ENCODE measurements around the gene PCDHB16. TPM values are rescaled to one million over a fixed set of nuclear protein-coding genes. Genes with fewer than 3 reads are reported as not detected.
"Not testable (repeated sequence)": the region's sequence is repeated elsewhere in the genome, so short reads cannot be mapped to it uniquely, and the experiment has no call there.

The PCDHB16 gene
- total RNA-seq, 1 experiment from 2014 or later: 0.04 TPM

- Histone ChIP-seq H3K36me3 (ENCODE audit: insufficient read depth, low read length) (no peaks in the 10 kb centered on the region), H3K9me3 (ENCODE audit: low read length) (peaks cover 9% of the 10 kb centered on the region; the same call in 1 of the 2 replicates), H3K79me2 (ENCODE audit: low read length) (no peaks in the 10 kb centered on the region), H3K4me3 (ENCODE audit: low read length) (no peak within 1 kb of the TSS), H3K27ac (ENCODE audit: low read length) (no peak within 1 kb of the TSS), H2AFZ (ENCODE audit: low read length) (no peak within 1 kb of the TSS), H3K4me2 (ENCODE audit: low read depth, low read length, poor library complexity, severe bottlenecking) (no peak within 1 kb of the TSS), H3K9ac (ENCODE audit: low read length) (no peak within 1 kb of the TSS), H3K4me1 (ENCODE audit: low read length) (no peaks in the 10 kb centered on the region), H4K20me1 (ENCODE audit: insufficient read depth, low read depth, low read length) (no peaks in the 10 kb centered on the region), H3K27me3 (ENCODE audit: low read length) (no peaks in the 10 kb centered on the region), H3K9me2 (replicated peaks; ENCODE audit: insufficient read depth, low read length) (no peaks in the 10 kb centered on the region)
- DNase-seq: peak; percentile 83
Measured at GRCh38 chr5:141192110-141192725, 10.0 kb downstream of the PCDHB16 start, which contains the start of gene PCDHB10. Gene PCDHB10, plus strand, starts transcription at chr5:141192353. Its CDS starts 200 bp downstream, at chr5:141192553.

DNA sequence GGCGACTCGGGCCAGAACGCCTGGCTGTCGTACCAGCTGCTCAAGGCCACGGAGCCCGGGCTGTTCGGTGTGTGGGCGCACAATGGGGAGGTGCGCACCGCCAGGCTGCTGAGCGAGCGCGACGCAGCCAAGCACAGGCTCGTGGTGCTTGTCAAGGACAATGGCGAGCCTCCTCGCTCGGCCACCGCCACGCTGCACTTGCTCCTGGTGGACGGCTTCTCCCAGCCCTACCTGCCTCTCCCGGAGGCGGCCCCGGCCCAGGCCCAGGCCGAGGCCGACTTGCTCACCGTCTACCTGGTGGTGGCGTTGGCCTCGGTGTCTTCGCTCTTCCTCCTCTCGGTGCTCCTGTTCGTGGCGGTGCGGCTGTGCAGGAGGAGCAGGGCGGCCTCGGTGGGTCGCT lies 12.1 kb downstream of the PCDHB16 start:
- H3K27ac ChIP-seq (ENCODE audit: low read length); H3K79me2 ChIP-seq (ENCODE audit: low read length): not testable (repeated sequence)

DNA sequence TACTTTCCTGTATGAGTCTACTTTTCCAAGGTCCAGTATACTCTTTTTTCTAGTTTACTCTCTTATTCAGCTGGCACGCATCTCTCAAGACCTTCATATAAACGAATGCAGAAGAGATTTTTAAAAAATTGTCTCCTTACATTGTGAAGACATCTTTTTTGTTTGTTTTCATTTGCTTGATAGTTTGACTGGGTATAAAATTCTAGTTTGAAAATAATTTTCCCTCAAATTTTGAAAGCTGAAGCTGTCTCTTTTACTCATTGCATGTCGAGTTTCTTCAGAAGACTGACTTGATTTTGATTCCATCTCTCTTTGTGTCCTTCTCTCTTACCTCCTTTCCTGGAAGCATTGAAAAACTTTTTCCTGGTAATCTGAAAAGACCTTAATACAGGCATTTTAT lies 14.2 kb downstream of the PCDHB16 start:
- no peaks in the 10 kb centered on the region for H3K36me3 ChIP-seq (ENCODE audit: insufficient read depth, low read length)
- H3K4me3 ChIP-seq (ENCODE audit: low read length): no peak overlapping the region
- H3K4me2 ChIP-seq (ENCODE audit: low read depth, low read length, poor library complexity, severe bottlenecking): no peak overlapping the region
- H3K9me2 ChIP-seq (replicated peaks; ENCODE audit: insufficient read depth, low read length): no peaks in the 10 kb centered on the region
- H3K4me1 ChIP-seq (ENCODE audit: low read length): no peaks in the 10 kb centered on the region
- no peak overlapping the region for H2AFZ ChIP-seq (ENCODE audit: low read length)
- no peak overlapping the region for H3K9ac ChIP-seq (ENCODE audit: low read length)
- H3K27me3 ChIP-seq (ENCODE audit: low read length): no peaks in the 10 kb centered on the region
- no peak for DNase-seq
- no peaks in the 10 kb centered on the region for H4K20me1 ChIP-seq (ENCODE audit: insufficient read depth, low read depth, low read length)
- no peak overlapping the region for H3K27ac ChIP-seq (ENCODE audit: low read length)
- peaks cover 9% of the 10 kb centered on the region; the same call in 1 of the 2 replicates for H3K9me3 ChIP-seq (ENCODE audit: low read length)
- no peaks in the 10 kb centered on the region for H3K79me2 ChIP-seq (ENCODE audit: low read length)

More for the DNA sequence above, 12.1 kb downstream of the PCDHB16 start:
- not testable (repeated sequence) for H3K4me1 ChIP-seq (ENCODE audit: low read length); H3K4me2 ChIP-seq (ENCODE audit: low read depth, low read length, poor library complexity, severe bottlenecking); H3K9ac ChIP-seq (ENCODE audit: low read length); H3K36me3 ChIP-seq (ENCODE audit: insufficient read depth, low read length); H4K20me1 ChIP-seq (ENCODE audit: insufficient read depth, low read depth, low read length); H3K27me3 ChIP-seq (ENCODE audit: low read length); DNase-seq; H2AFZ ChIP-seq (ENCODE audit: low read length); H3K9me3 ChIP-seq (ENCODE audit: low read length); H3K9me2 ChIP-seq (replicated peaks; ENCODE audit: insufficient read depth, low read length); H3K4me3 ChIP-seq (ENCODE audit: low read length)

GRCh38 chr5:141199359-141200235 lies 17.4 kb downstream of the PCDHB16 start, which contains the start of gene PCDHB11:
Gene PCDHB11, plus strand, starts transcription at chr5:141199627. Its CDS starts 148 bp downstream, at chr5:141199775.
- DNase-seq: peak; percentile 79
- Histone ChIP-seq H2AFZ (ENCODE audit: low read length) (no peak within 1 kb of the TSS), H3K4me3 (ENCODE audit: low read length) (no peak within 1 kb of the TSS), H3K27me3 (ENCODE audit: low read length) (no peaks in the 10 kb centered on the region), H3K9me3 (ENCODE audit: low read length) (peaks cover 9% of the 10 kb centered on the region; the same call in 1 of the 2 replicates), H3K4me1 (ENCODE audit: low read length) (no peaks in the 10 kb centered on the region), H3K79me2 (ENCODE audit: low read length) (no peaks in the 10 kb centered on the region), H3K9ac (ENCODE audit: low read length) (no peak within 1 kb of the TSS), H4K20me1 (ENCODE audit: insufficient read depth, low read depth, low read length) (no peaks in the 10 kb centered on the region), H3K4me2 (ENCODE audit: low read depth, low read length, poor library complexity, severe bottlenecking) (no peak within 1 kb of the TSS), H3K36me3 (ENCODE audit: insufficient read depth, low read length) (no peaks in the 10 kb centered on the region), H3K27ac (ENCODE audit: low read length) (no peak within 1 kb of the TSS), H3K9me2 (replicated peaks; ENCODE audit: insufficient read depth, low read length) (no peaks in the 10 kb centered on the region)

GRCh38 chr5:141201126-141201525 lies 18.9 kb downstream of the PCDHB16 start:
- not testable (repeated sequence) for H3K4me1 ChIP-seq (ENCODE audit: low read length); DNase-seq; H3K9me3 ChIP-seq (ENCODE audit: low read length); H3K9me2 ChIP-seq (replicated peaks; ENCODE audit: insufficient read depth, low read length); H2AFZ ChIP-seq (ENCODE audit: low read length); H4K20me1 ChIP-seq (ENCODE audit: insufficient read depth, low read depth, low read length); H3K27ac ChIP-seq (ENCODE audit: low read length); H3K79me2 ChIP-seq (ENCODE audit: low read length); H3K36me3 ChIP-seq (ENCODE audit: insufficient read depth, low read length); H3K9ac ChIP-seq (ENCODE audit: low read length); H3K27me3 ChIP-seq (ENCODE audit: low read length); H3K4me2 ChIP-seq (ENCODE audit: low read depth, low read length, poor library complexity, severe bottlenecking); H3K4me3 ChIP-seq (ENCODE audit: low read length)

DNA sequence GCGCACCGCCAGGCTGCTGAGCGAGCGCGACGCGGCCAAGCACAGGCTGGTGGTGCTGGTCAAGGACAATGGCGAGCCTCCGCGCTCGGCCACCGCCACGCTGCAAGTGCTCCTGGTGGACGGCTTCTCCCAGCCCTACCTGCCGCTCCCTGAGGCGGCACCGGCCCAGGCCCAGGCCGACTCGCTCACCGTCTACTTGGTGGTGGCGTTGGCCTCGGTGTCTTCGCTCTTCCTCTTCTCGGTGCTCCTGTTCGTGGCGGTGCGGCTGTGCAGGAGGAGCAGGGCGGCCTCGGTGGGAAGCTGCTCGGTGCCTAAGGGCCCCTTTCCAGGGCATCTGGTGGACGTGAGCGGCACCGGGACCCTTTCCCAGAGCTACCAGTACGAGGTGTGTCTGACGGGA lies 19.5 kb downstream of the PCDHB16 start:
- H3K27ac ChIP-seq (ENCODE audit: low read length); H3K9me2 ChIP-seq (replicated peaks; ENCODE audit: insufficient read depth, low read length); H3K9ac ChIP-seq (ENCODE audit: low read length); H3K79me2 ChIP-seq (ENCODE audit: low read length); H3K4me1 ChIP-seq (ENCODE audit: low read length); H3K36me3 ChIP-seq (ENCODE audit: insufficient read depth, low read length); H3K9me3 ChIP-seq (ENCODE audit: low read length); H3K4me2 ChIP-seq (ENCODE audit: low read depth, low read length, poor library complexity, severe bottlenecking); DNase-seq; H3K27me3 ChIP-seq (ENCODE audit: low read length); H2AFZ ChIP-seq (ENCODE audit: low read length); H4K20me1 ChIP-seq (ENCODE audit: insufficient read depth, low read depth, low read length); H3K4me3 ChIP-seq (ENCODE audit: low read length): not testable (repeated sequence)

GRCh38 chr5:141208478-141208877 lies 26.3 kb downstream of the PCDHB16 start, which contains the start of gene PCDHB12:
Gene PCDHB12, plus strand, starts transcription at chr5:141208719. Its CDS starts 189 bp downstream, at chr5:141208908.
- no peaks in the 10 kb centered on the region for H4K20me1 ChIP-seq (ENCODE audit: insufficient read depth, low read depth, low read length)
- H3K4me3 ChIP-seq (ENCODE audit: low read length): no peak within 1 kb of the TSS
- H2AFZ ChIP-seq (ENCODE audit: low read length): no peak within 1 kb of the TSS
- H3K36me3 ChIP-seq (ENCODE audit: insufficient read depth, low read length): no peaks in the 10 kb centered on the region
- H3K27ac ChIP-seq (ENCODE audit: low read length): no peak within 1 kb of the TSS
- H3K9ac ChIP-seq (ENCODE audit: low read length): no peak within 1 kb of the TSS
- H3K27me3 ChIP-seq (ENCODE audit: low read length): no peaks in the 10 kb centered on the region
- H3K9me3 ChIP-seq (ENCODE audit: low read length): no peaks in the 10 kb centered on the region
- no peaks in the 10 kb centered on the region; the same call in 1 of the 2 replicates for H3K4me1 ChIP-seq (ENCODE audit: low read length)
- no peaks in the 10 kb centered on the region for H3K79me2 ChIP-seq (ENCODE audit: low read length)
- no peaks in the 10 kb centered on the region for H3K9me2 ChIP-seq (replicated peaks; ENCODE audit: insufficient read depth, low read length)
- no peak within 1 kb of the TSS for H3K4me2 ChIP-seq (ENCODE audit: low read depth, low read length, poor library complexity, severe bottlenecking)
- peak; percentile 72 for DNase-seq

DNA sequence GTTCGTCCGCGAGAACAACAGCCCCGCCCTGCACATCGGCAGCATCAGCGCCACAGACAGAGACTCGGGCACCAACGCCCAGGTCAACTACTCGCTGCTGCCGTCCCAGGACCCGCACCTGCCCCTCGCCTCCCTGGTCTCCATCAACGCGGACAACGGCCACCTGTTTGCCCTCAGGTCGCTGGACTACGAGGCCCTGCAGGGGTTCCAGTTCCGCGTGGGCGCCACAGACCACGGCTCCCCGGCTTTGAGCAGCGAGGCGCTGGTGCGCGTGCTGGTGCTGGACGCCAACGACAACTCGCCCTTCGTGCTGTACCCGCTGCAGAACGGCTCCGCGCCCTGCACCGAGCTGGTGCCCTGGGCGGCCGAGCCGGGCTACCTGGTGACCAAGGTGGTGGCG lies 28.1 kb downstream of the PCDHB16 start:
- H3K79me2 ChIP-seq (ENCODE audit: low read length); H4K20me1 ChIP-seq (ENCODE audit: insufficient read depth, low read depth, low read length); H3K9me2 ChIP-seq (replicated peaks; ENCODE audit: insufficient read depth, low read length); H3K4me2 ChIP-seq (ENCODE audit: low read depth, low read length, poor library complexity, severe bottlenecking); H3K9me3 ChIP-seq (ENCODE audit: low read length); H3K9ac ChIP-seq (ENCODE audit: low read length); H2AFZ ChIP-seq (ENCODE audit: low read length); H3K36me3 ChIP-seq (ENCODE audit: insufficient read depth, low read length); DNase-seq; H3K27ac ChIP-seq (ENCODE audit: low read length); H3K4me1 ChIP-seq (ENCODE audit: low read length); H3K4me3 ChIP-seq (ENCODE audit: low read length); H3K27me3 ChIP-seq (ENCODE audit: low read length): not testable (repeated sequence)

Data from Karpas-422 (cell line).